TTC549 (cell line): Measurements from ENCODE around the gene PRM2.

Experiments
- FAIRE-seq: peaks from 2 replicates; lab custom pipeline; 2012; peaks lifted over from hg19 to GRCh38; lab: Jason Lieb, UNC

Gene PRM2

GRCh38 chr16:11225677-11226549 lies 50.4 kb downstream of the PRM2 start:
- FAIRE-seq = no peak
